Osteoblast (primary cell): ENCODE results near the gene CLEC4G. TPM values are rescaled to one million over a fixed set of nuclear protein-coding genes. Genes with fewer than 3 reads are reported as not detected.

Experiments
- DNase-seq: peaks from one replicate; pipeline ENCODE4 v3.0.0; 2011; ENCODE audit warnings: low spot score, mixed read lengths; ENCODE audit not compliant: insufficient read length; ENCODE audit errors: missing footprints
- H2AFZ ChIP-seq: 2 replicates; pipeline ENCODE4 v1.6.0; 2011; ENCODE audit warnings: mild to moderate bottlenecking, low read length
- H3K27ac ChIP-seq: 2 replicates; pipeline ENCODE4 v1.5.1; 2011; ENCODE audit warnings: mild to moderate bottlenecking, low read depth, low read length, moderate library complexity
- H3K27me3 ChIP-seq: 2 replicates; pipeline ENCODE4 v1.6.0; 2012; ENCODE audit warnings: mild to moderate bottlenecking, control low read depth, inconsistent platforms, low read length, moderate library complexity; ENCODE audit not compliant: insufficient read depth
- H3K36me3 ChIP-seq: 2 replicates; pipeline ENCODE4 v1.5.1; 2011; ENCODE audit warnings: mild to moderate bottlenecking, low read length, control low read depth, moderate library complexity; ENCODE audit not compliant: insufficient read depth
- H3K4me1 ChIP-seq: 2 replicates; pipeline ENCODE4 v1.5.1; 2011; ENCODE audit warnings: mild to moderate bottlenecking, low read length, control low read depth, moderate library complexity; ENCODE audit not compliant: insufficient read depth
- H3K4me2 ChIP-seq: 2 replicates; pipeline ENCODE4 v1.6.0; 2011; ENCODE audit warnings: mild to moderate bottlenecking, low read length; ENCODE audit not compliant: insufficient read depth
- H3K4me3 ChIP-seq: fragments of 200-600 bp; sonication (generic); 3 replicates; pipeline ENCODE4 v1.5.1; 2012; ENCODE audit warnings: mild to moderate bottlenecking, low read length, inconsistent platforms; ENCODE audit not compliant: insufficient read depth
- H3K79me2 ChIP-seq: 2 replicates; pipeline ENCODE4 v1.6.0; 2012; ENCODE audit warnings: mild to moderate bottlenecking, low read length, control low read depth, inconsistent platforms; ENCODE audit not compliant: insufficient read depth
- H3K9me3 ChIP-seq: 2 replicates; pipeline ENCODE4 v1.5.1; 2011; ENCODE audit warnings: low read depth, low read length, control low read depth
- H4K20me1 ChIP-seq: 2 replicates; pipeline ENCODE4 v1.6.0; 2012; ENCODE audit warnings: mild to moderate bottlenecking, low read length, control low read depth; ENCODE audit not compliant: insufficient read depth
- CTCF ChIP-seq: IDR thresholded peaks from 2 replicates; pipeline ENCODE4 v1.5.1; 2011; ENCODE audit warnings: mild to moderate bottlenecking, low read depth, low read length, moderate library complexity; ENCODE audit errors: extremely low read depth
- total RNA-seq: library from RNA; depleted of rRNA; stranded (reverse); fragments of >200 nt; gene quantifications from 2 replicates; pipeline ENCODE4 v1.2.3, GENCODE V29; 2012

CLEC4G gene
- total RNA-seq, 1 donor = not detected

GRCh38 chr19:7681340-7682174 is 50.4 kb downstream of the CLEC4G start:
- Histone ChIP-seq H3K79me2 (peaks cover 20% of the 10 kb centered on the region), H3K4me1 (peaks cover 12% of the 10 kb centered on the region), H4K20me1 (peaks cover 20% of the 10 kb centered on the region), H2AFZ (peak overlapping the region; percentile 85), H3K9me3 (no peaks in the 10 kb centered on the region), H3K4me3 (peak overlapping the region; percentile 98), H3K27ac (peak overlapping the region; percentile 61), H3K4me2 (peak overlapping the region; percentile 89), H3K27me3 (peaks cover 5% of the 10 kb centered on the region), H3K36me3 (peaks cover 12% of the 10 kb centered on the region)
- peak; percentile 59 for TF ChIP-seq CTCF
- peak; percentile 100 for DNase-seq

- DNase-seq = peak; percentile 99
- peaks cover 12% of the 10 kb centered on the region for H3K36me3 ChIP-seq
- H3K4me1 ChIP-seq = peaks cover 12% of the 10 kb centered on the region
- H2AFZ ChIP-seq = peak within 1 kb of the TSS; percentile 97
- H3K4me3 ChIP-seq = peak within 1 kb of the TSS; percentile 98
- no peaks in the 10 kb centered on the region for H3K9me3 ChIP-seq
- peaks cover 5% of the 10 kb centered on the region for H3K27me3 ChIP-seq
- H4K20me1 ChIP-seq = peaks cover 20% of the 10 kb centered on the region
- peak within 1 kb of the TSS; percentile 61 for H3K27ac ChIP-seq
- peaks cover 20% of the 10 kb centered on the region for H3K79me2 ChIP-seq
- H3K4me2 ChIP-seq = peak within 1 kb of the TSS; percentile 89
- peak; percentile 72 for TF ChIP-seq CTCF
These were observed 51.1 kb downstream of the CLEC4G start, which contains the start of gene TRAPPC5 for GRCh38 chr19:7680606-7681339. TSS of gene TRAPPC5 (plus strand) at chr19:7680833. CDS start at chr19:7682254, 1,421 bp downstream.

- H3K27ac ChIP-seq = no peak overlapping the region
- H3K4me3 ChIP-seq = peak overlapping the region; percentile 98
- H3K79me2 ChIP-seq = peaks cover 20% of the 10 kb centered on the region
- TF ChIP-seq CTCF = no peak
- H4K20me1 ChIP-seq = peaks cover 18% of the 10 kb centered on the region
- no peak for DNase-seq
- H3K36me3 ChIP-seq = peaks cover 12% of the 10 kb centered on the region
- H3K9me3 ChIP-seq = no peaks in the 10 kb centered on the region
- H3K4me1 ChIP-seq = peaks cover 12% of the 10 kb centered on the region
- H2AFZ ChIP-seq = peak overlapping the region; percentile 97
- H3K27me3 ChIP-seq = peaks cover 5% of the 10 kb centered on the region
- peak overlapping the region; percentile 89 for H3K4me2 ChIP-seq
These were observed 51.9 kb downstream of the CLEC4G start for GRCh38 chr19:7679771-7680605.
